8988T (cell line): Measurements from ENCODE around the gene ZNF217.
"Not testable (repeated sequence)": the region's sequence is repeated elsewhere in the genome, so short reads cannot be mapped to it uniquely, and the experiment has no call there.

ENCODE experiments used
- DNase-seq: peaks from one replicate; pipeline ENCODE4 v3.0.0; 2011

The ZNF217 gene

GRCh38 chr20:53593466-53594007 is at the start of gene ZNF217:
Gene ZNF217, minus strand, starts transcription at chr20:53593839. Its CDS starts 11,013 bp downstream, at chr20:53582826.
- DNase-seq: not testable (repeated sequence)

DNA sequence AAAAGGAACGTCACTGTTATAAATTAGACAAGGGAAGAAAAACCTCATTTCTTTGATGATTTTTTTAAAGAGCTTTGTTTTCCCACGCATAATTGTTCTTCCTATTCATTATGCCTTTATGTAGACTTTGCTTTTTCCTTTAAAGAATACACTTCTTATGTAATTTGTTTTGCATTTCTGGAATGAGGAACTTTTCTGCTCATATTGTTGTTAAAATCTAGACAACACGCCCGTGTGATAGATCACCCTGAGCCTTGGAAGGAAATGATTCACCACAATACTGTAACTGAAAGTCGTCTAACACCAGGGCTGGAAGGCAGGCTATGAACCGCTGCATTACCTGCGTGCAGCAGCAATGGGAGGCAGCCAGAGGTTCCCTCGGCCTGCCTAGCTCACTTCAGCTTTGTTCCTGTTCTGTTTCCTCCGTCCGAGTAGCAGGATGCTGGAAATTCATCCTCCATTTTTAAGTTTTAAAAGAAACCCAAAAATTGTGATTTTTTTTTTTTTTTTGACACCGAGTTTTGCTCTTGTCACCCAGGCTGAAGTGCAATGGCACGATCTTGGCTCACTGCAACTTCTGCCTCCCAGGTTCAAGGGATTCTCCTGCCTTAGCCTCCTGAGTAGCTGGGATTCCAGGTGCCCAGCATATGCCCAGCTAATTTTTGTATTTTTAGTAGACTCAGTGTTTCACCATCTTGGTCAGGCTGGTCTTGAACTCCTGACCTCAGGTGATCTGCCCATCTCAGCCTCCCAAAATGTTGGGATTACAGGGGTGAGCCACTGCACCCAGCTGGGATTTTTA is 49.6 kb upstream of the ZNF217 start:
- DNase-seq: peak; percentile 55

DNA sequence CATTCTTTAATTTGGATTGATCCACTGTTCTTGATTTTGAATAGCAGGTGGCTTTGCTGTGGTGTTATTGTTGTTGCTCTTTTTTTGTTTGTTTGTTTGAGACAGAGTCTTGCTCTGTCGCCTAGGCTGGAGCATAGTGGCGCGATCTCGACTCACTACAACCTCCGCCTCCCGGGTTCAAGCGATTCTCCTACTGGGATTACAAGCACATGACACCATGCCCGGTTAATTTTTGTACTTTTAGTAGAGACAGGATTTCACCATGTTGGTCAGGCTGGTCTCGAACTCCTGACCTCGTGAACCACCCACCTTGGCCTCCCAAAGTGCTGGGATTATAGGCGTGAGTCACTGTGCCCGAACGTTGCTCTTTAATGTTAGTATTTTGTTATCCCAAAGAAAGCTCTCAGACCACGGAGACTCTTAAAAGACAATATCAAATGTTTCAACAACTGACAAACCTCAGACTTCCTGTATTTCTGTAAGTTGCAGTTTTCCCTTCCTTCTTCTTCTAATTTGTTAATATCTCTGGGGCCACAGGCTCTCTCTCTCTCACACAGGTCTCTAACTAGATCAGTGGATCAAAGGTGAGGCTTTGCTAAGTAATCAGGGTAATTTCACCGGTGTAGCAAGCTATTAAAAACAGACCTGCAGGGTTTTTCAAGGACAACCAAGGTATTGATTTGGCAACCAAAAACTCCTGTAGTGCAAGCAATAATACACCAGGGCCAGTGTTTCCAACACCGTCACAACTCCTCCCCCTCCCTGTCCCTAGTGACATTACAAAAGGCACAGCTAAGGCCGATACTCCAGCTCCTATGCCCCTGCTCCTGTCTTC is 48.8 kb upstream of the ZNF217 start:
- DNase-seq: no peak

DNA sequence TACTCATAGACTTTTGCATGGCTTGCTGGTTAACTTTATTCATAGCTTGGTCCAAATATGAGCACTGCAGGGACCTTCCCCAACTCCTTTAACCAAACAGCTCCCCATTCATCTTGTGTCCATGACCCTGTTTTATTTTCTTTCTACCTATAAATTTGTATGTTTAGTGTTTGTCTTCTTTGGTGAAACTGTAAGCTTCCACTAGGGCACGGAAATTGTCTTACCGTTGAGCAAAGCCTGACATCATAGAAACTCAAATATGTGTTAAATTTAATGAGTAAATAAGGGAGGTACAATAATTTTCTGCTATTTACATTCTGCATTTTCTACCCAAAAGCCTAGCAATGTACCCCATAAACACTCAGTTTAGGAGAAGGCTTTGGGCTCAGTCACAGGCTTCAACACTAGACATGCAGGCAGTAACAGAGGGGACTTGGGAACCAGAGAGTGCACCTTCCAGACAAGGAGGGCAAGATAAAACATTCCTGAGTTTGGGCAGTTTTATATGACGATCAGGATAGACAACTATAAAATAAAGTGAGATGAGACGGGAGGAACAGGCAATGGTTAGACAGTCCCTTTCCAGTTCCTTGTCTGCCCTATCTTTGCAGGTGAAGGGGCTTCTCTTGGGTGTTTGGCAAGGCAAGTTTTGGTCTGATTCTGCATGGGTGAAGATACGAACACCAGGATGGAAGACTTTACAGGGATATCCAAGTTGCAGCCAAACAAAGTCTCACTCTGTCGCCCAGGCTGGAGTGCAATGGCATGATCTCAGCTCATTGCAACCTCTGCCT is 46.2 kb upstream of the ZNF217 start:
- DNase-seq: no peak

DNA sequence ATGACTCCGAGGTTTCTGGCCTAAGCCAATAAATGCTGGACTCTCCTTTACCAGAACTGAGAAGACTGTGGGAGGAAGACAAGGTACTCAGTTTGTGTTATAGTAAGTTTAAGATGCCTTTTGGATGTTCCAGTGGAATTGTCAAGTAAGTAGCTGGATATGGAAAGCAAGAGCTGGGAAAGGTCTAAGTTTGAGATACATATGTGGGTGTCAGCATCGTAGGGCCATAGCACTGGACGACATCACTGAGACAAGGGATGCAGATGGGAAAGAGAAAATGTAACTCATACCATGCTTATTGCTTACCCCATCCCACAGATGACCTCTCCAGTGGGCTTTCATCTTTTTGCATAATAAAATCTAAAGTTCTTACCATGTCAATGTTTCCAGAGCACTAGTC is 45.5 kb upstream of the ZNF217 start:
- DNase-seq: no peak

GRCh38 chr20:53637310-53637709 is 43.7 kb upstream of the ZNF217 start:
- not testable (repeated sequence) for DNase-seq

DNA sequence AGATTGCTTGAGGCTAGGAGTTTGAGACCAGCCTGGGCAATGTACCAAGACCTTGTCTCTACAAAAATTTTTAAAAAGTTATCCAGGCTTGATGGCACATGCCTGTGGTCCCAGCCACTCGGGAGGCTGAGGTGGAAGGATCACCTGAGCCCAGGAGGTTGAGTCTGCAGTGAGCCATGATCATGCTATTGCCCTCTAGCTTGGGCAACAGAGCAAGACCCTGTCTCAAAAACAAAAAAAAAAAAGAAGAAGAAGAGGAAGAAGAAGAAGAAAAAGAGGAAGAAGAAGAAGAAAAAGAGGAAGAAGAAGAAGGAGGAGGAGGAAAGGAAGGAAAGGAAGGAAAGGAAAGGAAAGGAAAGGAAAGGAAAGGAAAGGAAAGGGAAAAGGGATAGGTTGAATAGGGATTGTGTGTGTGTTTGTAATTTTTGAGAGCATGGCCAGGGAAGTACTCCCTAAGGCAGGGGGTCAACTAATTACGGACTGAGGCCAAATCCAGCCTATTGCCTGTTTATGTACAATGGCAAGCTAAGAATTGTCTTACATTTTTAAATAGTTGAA is 43.0 kb upstream of the ZNF217 start:
- DNase-seq: no peak

DNA sequence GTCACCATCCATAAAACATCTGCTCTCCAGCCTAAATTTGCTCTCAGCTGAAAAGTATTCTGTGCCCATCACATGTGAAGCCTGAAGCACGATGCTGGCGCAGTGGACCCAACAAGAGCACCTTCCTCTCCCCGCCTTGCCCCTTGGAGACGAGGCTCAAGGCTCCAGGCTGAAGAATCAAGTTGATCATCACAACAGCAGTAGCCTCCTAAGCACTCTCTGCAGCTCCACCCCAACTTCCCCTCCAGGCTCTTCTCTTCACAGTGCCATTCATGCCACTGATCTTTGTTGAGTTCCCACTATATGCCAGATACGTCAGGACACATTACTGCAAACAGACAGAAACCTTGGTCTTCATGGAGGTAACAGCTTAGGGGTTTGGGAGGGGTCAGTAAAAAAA is 41.6 kb upstream of the ZNF217 start:
- DNase-seq: no peak

- no peak for DNase-seq
Observed at GRCh38 chr20:53631909-53632662, 38.4 kb upstream of the ZNF217 start.

- no peak for DNase-seq
Observed at GRCh38 chr20:53629436-53629835, 35.8 kb upstream of the ZNF217 start.

- not testable (repeated sequence) for DNase-seq
Observed at GRCh38 chr20:53628758-53629157, 35.1 kb upstream of the ZNF217 start.

DNA sequence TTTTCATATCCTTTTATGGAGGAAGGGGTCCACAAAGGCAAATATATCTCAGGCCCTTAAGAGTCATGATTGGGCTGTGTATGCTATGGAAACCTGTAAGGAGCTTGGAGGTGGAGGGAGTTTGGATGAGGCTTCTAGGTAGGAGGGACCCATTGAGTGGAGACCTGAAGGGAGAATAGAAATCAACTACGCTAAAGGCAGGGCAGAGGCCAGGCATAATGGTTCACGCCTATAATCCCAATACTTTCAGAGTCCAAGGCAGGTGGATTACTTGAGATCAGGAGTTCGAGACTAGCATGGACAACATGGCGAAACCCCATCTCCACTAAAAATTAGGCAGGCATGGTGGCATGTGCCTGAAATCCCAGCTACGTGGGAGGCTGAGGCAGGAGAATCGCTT is 34.4 kb upstream of the ZNF217 start:
- DNase-seq: no peak

DNA sequence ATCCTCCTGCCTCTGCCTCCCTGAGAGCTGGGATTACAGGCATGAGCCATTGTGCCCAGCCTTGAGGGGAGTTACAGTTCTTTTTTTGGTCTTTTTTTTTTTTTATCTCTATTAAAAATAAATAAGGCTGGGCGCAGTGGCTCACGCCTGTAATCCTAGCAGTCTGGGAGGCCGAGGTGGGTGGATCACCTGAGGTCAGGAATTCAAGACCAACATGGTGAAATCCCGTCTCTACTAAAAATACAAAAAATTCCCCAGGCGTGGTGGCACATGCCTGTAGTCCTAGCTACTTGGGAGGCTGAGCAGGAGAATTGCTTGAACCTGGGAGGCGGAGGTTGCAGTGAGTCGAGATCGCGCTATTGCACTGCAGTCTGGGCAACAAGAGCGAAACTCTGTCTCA is 33.4 kb upstream of the ZNF217 start:
- DNase-seq: not testable (repeated sequence)

- no peak for DNase-seq
Observed at GRCh38 chr20:53626584-53626983, 32.9 kb upstream of the ZNF217 start.

GRCh38 chr20:53625311-53626129 is 31.9 kb upstream of the ZNF217 start:
- DNase-seq: no peak

DNA sequence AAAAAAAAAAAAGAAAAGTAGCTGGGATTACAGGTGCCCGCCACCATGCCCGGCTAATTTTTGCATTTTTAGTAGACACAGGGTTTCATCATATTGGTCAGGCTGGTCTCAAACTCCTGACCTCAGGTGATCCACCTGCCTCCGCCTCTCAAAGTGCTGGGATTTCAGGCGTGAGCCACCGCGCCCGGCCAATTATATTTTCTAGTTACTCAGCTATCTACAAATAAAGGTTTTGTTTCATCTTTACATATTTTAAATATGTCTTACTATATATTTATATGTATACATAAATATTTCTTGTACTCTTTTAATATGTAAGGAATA is 31.2 kb upstream of the ZNF217 start:
- DNase-seq: not testable (repeated sequence)

- DNase-seq: no peak
Observed at GRCh38 chr20:53623454-53624211, 30.0 kb upstream of the ZNF217 start.

- DNase-seq: no peak
Observed at GRCh38 chr20:53623134-53623453, 29.5 kb upstream of the ZNF217 start.

DNA sequence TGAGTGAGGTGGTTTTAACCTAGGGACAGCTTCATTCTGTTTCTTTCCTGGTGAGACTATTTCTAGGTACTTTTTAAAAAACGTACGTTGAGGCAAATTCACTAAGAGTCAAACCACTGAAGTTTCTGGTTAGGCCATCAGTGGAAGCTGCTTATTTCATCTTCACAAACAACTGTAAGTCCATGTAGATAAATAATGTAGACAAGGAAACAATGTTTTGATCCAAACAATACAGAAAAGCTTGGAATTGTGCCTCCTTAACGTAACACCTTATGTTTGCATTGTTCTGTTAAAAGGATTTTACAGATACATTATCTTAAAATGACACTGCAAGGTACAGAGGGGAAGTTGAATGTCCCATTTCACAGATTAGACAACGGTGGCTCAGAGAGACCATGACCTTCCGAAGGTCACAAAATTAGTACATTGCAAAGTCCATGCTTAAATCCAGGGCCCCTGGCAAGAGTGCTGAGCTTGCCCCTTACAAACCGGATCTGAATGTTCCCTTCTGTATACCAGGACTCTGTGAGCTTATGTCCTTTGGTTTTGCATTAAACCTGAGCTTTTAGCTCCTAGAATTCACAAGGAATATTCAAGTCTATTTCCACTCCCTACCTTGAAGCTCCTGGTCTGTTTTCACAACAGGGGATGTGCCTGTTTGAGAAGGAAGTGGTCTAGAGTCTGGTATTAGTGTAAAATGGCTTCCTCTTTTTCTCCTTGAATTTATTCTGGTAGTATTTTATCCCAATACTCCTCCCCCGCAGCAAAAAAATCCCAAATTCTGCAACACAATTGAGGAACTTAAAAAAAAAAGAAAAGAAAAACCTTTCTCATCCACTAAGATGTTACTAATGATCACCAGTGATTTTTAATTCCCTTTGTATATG is 28.9 kb upstream of the ZNF217 start:
- no peak for DNase-seq
